ENCODE results near the gene TTLL13. TPM values are rescaled to one million over a fixed set of nuclear protein-coding genes. Genes with fewer than 3 reads are reported as not detected.

The TTLL13 gene
- total RNA-seq, 1 donor from 2014 or later = 1.3 TPM

GRCh38 chr15:90210593-90210992 lies 38.8 kb upstream of the TTLL13 start:
- no peak overlapping the region for H3K4me3 Mint-ChIP-seq (ENCODE audit: low read depth)
- no peaks in the 10 kb centered on the region for H3K9me3 Mint-ChIP-seq
- H3K27me3 Mint-ChIP-seq (ENCODE audit: low read depth) = no peaks in the 10 kb centered on the region
- no peak for DNase-seq (ENCODE audit: low spot score)
- peaks cover 20% of the 10 kb centered on the region for H3K36me3 Mint-ChIP-seq (ENCODE audit: low read depth)
- intact Hi-C loops (cut with micrococcal nuclease) = no loop called here
- peaks cover 21% of the 10 kb centered on the region for H3K4me1 Mint-ChIP-seq (ENCODE audit: low read depth)
- no peak overlapping the region for H3K27ac Mint-ChIP-seq

DNA sequence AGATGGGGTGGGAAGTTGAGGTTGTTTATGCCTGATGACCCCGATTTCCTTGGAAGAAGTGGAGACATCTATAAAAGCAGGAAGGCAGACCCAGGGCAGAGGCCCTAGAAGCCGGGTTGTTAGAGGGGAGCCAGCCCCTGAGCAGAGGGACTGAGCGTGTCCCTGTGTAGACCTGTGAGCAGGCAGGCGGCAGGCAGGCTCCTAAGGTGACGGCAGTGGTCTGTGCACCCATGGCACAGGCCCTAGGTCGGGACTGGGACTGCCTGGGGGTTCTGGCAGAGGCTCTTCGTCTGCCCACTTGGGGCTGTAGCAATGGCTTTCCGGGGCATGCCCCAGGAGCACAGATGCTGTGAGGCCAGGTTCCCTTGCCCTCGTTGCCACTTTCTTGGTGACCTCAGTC lies 38.3 kb upstream of the TTLL13 start:
- no peak overlapping the region for H3K27ac Mint-ChIP-seq
- peaks cover 21% of the 10 kb centered on the region for H3K4me1 Mint-ChIP-seq (ENCODE audit: low read depth)
- intact Hi-C loops (cut with micrococcal nuclease) = no loop called here
- H3K36me3 Mint-ChIP-seq (ENCODE audit: low read depth) = peaks cover 17% of the 10 kb centered on the region
- no peaks in the 10 kb centered on the region for H3K27me3 Mint-ChIP-seq (ENCODE audit: low read depth)
- no peak overlapping the region for H3K4me3 Mint-ChIP-seq (ENCODE audit: low read depth)
- DNase-seq (ENCODE audit: low spot score) = no peak
- H3K9me3 Mint-ChIP-seq = no peaks in the 10 kb centered on the region

- Mint-ChIP-seq H3K27ac (no peak overlapping the region), H3K4me1 (ENCODE audit: low read depth) (peaks cover 22% of the 10 kb centered on the region), H3K27me3 (ENCODE audit: low read depth) (no peaks in the 10 kb centered on the region), H3K36me3 (ENCODE audit: low read depth) (peaks cover 17% of the 10 kb centered on the region), H3K4me3 (ENCODE audit: low read depth) (no peak overlapping the region), H3K9me3 (no peaks in the 10 kb centered on the region)
- intact Hi-C loops (cut with micrococcal nuclease) = no loop called here
- no peak for DNase-seq (ENCODE audit: low spot score)
These were observed 37.8 kb upstream of the TTLL13 start for GRCh38 chr15:90211440-90212143.

GRCh38 chr15:90212221-90213098 lies 36.9 kb upstream of the TTLL13 start:
- Mint-ChIP-seq H3K27ac (no peak overlapping the region), H3K4me1 (ENCODE audit: low read depth) (peaks cover 19% of the 10 kb centered on the region), H3K9me3 (no peaks in the 10 kb centered on the region), H3K4me3 (ENCODE audit: low read depth) (no peak overlapping the region), H3K27me3 (ENCODE audit: low read depth) (no peaks in the 10 kb centered on the region), H3K36me3 (ENCODE audit: low read depth) (peaks cover 17% of the 10 kb centered on the region)
- intact Hi-C loops (cut with micrococcal nuclease) = no loop called here
- no peak for DNase-seq (ENCODE audit: low spot score)

- DNase-seq (ENCODE audit: low spot score) = no peak
- Mint-ChIP-seq H3K4me3 (ENCODE audit: low read depth) (no peak overlapping the region), H3K36me3 (ENCODE audit: low read depth) (peaks cover 17% of the 10 kb centered on the region), H3K27me3 (ENCODE audit: low read depth) (no peaks in the 10 kb centered on the region), H3K9me3 (no peaks in the 10 kb centered on the region), H3K4me1 (ENCODE audit: low read depth) (peaks cover 19% of the 10 kb centered on the region), H3K27ac (no peak overlapping the region)
- intact Hi-C loops (cut with micrococcal nuclease) = no loop called here
These were observed 36.1 kb upstream of the TTLL13 start for GRCh38 chr15:90213122-90213817.

GRCh38 chr15:90213818-90214204 lies 35.5 kb upstream of the TTLL13 start:
- Mint-ChIP-seq H3K36me3 (ENCODE audit: low read depth) (peaks cover 18% of the 10 kb centered on the region), H3K4me1 (ENCODE audit: low read depth) (peaks cover 21% of the 10 kb centered on the region), H3K27me3 (ENCODE audit: low read depth) (no peaks in the 10 kb centered on the region), H3K9me3 (no peaks in the 10 kb centered on the region), H3K4me3 (ENCODE audit: low read depth) (no peak overlapping the region), H3K27ac (no peak overlapping the region)
- intact Hi-C loops (cut with micrococcal nuclease) = no loop called here
- no peak for DNase-seq (ENCODE audit: low spot score)

GRCh38 chr15:90214553-90215196 lies 34.7 kb upstream of the TTLL13 start:
- DNase-seq (ENCODE audit: low spot score) = no peak
- intact Hi-C loops (cut with micrococcal nuclease) = no loop called here
- H3K36me3 Mint-ChIP-seq (ENCODE audit: low read depth) = peaks cover 16% of the 10 kb centered on the region
- no peaks in the 10 kb centered on the region for H3K27me3 Mint-ChIP-seq (ENCODE audit: low read depth)
- no peak overlapping the region for H3K4me3 Mint-ChIP-seq (ENCODE audit: low read depth)
- no peaks in the 10 kb centered on the region for H3K9me3 Mint-ChIP-seq
- H3K4me1 Mint-ChIP-seq (ENCODE audit: low read depth) = peaks cover 20% of the 10 kb centered on the region
- no peak overlapping the region for H3K27ac Mint-ChIP-seq

DNA sequence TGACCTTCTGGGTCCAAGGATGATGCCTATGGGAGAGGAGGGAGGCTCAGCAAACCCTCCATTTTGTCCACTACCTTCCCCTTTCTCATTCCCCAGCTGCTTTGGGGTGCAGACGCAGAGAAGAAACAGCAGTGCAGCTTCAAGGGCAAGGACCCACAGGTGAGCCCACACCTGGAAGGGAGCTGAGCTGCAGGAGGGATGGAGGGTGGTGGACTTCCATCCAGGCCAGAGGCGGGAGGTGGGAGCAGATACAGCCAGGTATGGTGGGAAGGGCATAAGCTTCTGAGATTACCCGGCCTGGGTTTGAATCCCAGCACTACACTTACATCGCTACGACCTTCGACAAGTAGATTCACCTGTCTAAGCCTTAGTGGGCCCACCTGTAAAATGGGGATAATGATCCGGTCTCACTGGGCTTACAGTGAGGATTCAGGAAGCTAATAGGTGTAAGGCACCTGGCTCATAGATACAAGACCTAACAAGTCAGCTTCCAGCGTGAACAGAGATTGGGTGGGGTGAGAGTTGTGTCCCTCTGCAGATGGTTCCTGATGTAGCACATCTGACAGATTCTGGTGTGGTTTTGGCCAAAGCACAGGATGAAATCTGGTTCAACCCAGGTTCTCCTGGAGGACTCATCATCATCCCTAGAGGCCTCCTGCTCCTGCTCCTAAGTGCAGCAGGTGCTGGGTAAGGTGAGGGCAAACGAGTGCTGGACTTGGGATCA lies 31.5 kb upstream of the TTLL13 start:
- DNase-seq (ENCODE audit: low spot score) = no peak
- Mint-ChIP-seq H3K27me3 (ENCODE audit: low read depth) (no peaks in the 10 kb centered on the region), H3K4me3 (ENCODE audit: low read depth) (no peak overlapping the region), H3K4me1 (ENCODE audit: low read depth) (peaks cover 14% of the 10 kb centered on the region), H3K9me3 (no peaks in the 10 kb centered on the region), H3K36me3 (ENCODE audit: low read depth) (peaks cover 17% of the 10 kb centered on the region), H3K27ac (no peak overlapping the region)
- intact Hi-C loops (cut with micrococcal nuclease) = no loop called here

DNA sequence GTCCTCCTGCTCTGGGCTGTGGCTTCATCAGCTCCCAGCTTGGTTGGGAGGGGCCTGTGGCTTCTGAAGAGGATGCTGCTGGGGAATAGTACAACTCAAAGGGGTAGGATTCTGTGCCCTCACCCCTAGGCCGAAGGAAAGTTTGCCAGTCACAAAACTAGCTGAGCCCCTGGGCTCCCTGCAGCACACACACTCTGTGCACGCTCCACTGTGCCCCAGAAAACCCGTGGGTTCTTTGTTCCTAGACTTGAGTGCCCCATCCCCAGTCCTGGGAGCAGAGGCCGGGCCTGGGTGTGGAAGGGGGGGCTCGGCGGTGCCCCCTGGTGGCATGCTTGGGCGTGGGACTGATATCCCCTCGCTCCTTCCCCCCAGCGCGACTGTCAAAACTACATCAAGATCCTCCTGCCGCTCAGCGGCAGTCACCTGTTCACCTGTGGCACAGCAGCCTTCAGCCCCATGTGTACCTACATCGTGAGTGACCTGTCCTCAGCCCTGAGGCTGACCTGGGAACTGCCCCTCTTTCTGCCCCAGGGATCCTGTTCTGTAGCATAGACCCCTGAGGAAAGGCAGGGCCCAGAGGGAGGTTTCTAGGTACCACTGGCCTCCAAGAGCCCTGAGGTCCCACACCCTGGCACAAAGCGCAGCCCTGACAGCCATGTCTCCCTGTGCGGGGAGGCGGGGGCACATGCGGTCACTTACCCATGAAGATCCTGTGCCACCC lies 29.8 kb upstream of the TTLL13 start:
- intact Hi-C loops (cut with micrococcal nuclease) = loop anchor here (1.0 kb wide), 1 partner anchor 76 kb away; no protein-coding TSS in a partner anchor
- H3K9me3 Mint-ChIP-seq = no peaks in the 10 kb centered on the region
- DNase-seq (ENCODE audit: low spot score) = no peak
- peaks cover 14% of the 10 kb centered on the region for H3K4me1 Mint-ChIP-seq (ENCODE audit: low read depth)
- peaks cover 14% of the 10 kb centered on the region for H3K36me3 Mint-ChIP-seq (ENCODE audit: low read depth)
- H3K27ac Mint-ChIP-seq = no peak overlapping the region
- no peak overlapping the region for H3K4me3 Mint-ChIP-seq (ENCODE audit: low read depth)
- H3K27me3 Mint-ChIP-seq (ENCODE audit: low read depth) = no peaks in the 10 kb centered on the region

- peaks cover 9% of the 10 kb centered on the region for H3K4me1 Mint-ChIP-seq (ENCODE audit: low read depth)
- no peaks in the 10 kb centered on the region for H3K9me3 Mint-ChIP-seq
- peaks cover 15% of the 10 kb centered on the region for H3K36me3 Mint-ChIP-seq (ENCODE audit: low read depth)
- no peak for DNase-seq (ENCODE audit: low spot score)
- intact Hi-C loops (cut with micrococcal nuclease) = no loop called here
- H3K27me3 Mint-ChIP-seq (ENCODE audit: low read depth) = no peaks in the 10 kb centered on the region
- no peak overlapping the region for H3K4me3 Mint-ChIP-seq (ENCODE audit: low read depth)
- no peak overlapping the region for H3K27ac Mint-ChIP-seq
These were observed 28.0 kb upstream of the TTLL13 start for GRCh38 chr15:90221246-90221900.

- Mint-ChIP-seq H3K4me1 (ENCODE audit: low read depth) (peaks cover 9% of the 10 kb centered on the region), H3K27ac (no peak overlapping the region), H3K9me3 (no peaks in the 10 kb centered on the region), H3K36me3 (ENCODE audit: low read depth) (peaks cover 15% of the 10 kb centered on the region), H3K4me3 (ENCODE audit: low read depth) (no peak overlapping the region), H3K27me3 (ENCODE audit: low read depth) (no peaks in the 10 kb centered on the region)
- no peak for DNase-seq (ENCODE audit: low spot score)
- intact Hi-C loops (cut with micrococcal nuclease) = no loop called here
These were observed 26.8 kb upstream of the TTLL13 start for GRCh38 chr15:90222547-90222946.
